Fibroblast of the aortic adventitia (primary cell): ENCODE data around the gene PPAN. TPM values are rescaled to one million over a fixed set of nuclear protein-coding genes. Genes with fewer than 3 reads are reported as not detected.

ENCODE experiments used
- DNase-seq: peaks from one replicate; pipeline ENCODE4 v3.0.0-alpha.2; 2010; ENCODE audit warnings: low read depth
- H3K4me3 ChIP-seq: 2 replicates; pipeline ENCODE4 v1.5.1; 2011; ENCODE audit warnings: low read depth, mild to moderate bottlenecking, control low read depth, low read length, moderate library complexity
- total RNA-seq: library from RNA; depleted of rRNA; stranded (reverse); fragments of >200 nt; gene quantifications from 2 replicates; pipeline ENCODE4 v1.2.3, GENCODE V29; 2012; ENCODE audit warnings: low replicate concordance
- TF ChIP-seq, protein P1 (sequence below): IDR thresholded peaks from 2 replicates; pipeline ENCODE4 v1.5.1; 2011; ENCODE audit warnings: mild to moderate bottlenecking, low read length, control low read depth, inconsistent platforms; ENCODE audit not compliant: insufficient read depth

Gene PPAN
- total RNA-seq, 1 donor: 21.8 TPM

DNA sequence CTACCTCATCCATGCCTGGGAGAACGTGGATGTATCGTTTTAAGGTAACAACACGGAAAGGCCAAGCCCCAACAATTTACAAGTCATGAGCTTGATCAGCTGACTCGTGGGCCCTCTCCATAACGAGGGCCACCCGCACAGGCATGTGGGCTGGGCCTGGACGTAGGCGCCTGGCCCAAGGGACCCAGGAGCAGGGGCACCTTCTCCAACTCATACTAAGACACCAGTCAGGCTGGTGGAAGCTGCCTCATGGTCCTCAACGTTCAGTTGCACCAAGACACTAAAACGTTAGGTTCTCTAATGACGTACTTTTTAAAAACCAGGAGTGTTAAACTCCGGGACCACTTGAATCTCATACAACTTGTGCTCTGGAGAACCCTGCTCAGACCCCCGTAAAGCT lies 35.3 kb downstream of the PPAN start:
- no peak overlapping the region for H3K4me3 ChIP-seq
- TF ChIP-seq, protein P1, sequence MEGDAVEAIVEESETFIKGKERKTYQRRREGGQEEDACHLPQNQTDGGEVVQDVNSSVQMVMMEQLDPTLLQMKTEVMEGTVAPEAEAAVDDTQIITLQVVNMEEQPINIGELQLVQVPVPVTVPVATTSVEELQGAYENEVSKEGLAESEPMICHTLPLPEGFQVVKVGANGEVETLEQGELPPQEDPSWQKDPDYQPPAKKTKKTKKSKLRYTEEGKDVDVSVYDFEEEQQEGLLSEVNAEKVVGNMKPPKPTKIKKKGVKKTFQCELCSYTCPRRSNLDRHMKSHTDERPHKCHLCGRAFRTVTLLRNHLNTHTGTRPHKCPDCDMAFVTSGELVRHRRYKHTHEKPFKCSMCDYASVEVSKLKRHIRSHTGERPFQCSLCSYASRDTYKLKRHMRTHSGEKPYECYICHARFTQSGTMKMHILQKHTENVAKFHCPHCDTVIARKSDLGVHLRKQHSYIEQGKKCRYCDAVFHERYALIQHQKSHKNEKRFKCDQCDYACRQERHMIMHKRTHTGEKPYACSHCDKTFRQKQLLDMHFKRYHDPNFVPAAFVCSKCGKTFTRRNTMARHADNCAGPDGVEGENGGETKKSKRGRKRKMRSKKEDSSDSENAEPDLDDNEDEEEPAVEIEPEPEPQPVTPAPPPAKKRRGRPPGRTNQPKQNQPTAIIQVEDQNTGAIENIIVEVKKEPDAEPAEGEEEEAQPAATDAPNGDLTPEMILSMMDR: no peak
- DNase-seq: no peak

DNA sequence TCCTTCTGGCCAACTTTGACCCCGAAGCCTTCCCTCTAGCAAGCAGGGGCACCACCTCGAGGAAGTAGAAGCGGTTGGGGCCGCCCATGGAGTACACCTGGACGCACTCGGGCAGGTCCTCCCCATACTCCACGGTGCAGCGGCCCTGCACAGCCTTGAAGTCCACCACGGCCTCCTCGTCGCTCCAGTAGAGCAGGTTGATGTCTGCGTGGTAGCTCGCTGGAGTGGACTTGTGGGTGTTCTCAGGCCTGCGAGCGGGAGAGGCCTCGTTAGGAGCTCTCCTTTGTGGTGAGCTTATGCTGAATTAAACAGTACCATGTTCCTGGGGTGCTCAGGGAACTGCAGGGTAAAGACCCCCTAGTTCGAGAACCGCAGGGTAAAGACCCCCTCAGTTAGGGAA lies 35.8 kb downstream of the PPAN start:
- TF ChIP-seq, protein P1: no peak
- H3K4me3 ChIP-seq: no peak overlapping the region
- DNase-seq: no peak

DNA sequence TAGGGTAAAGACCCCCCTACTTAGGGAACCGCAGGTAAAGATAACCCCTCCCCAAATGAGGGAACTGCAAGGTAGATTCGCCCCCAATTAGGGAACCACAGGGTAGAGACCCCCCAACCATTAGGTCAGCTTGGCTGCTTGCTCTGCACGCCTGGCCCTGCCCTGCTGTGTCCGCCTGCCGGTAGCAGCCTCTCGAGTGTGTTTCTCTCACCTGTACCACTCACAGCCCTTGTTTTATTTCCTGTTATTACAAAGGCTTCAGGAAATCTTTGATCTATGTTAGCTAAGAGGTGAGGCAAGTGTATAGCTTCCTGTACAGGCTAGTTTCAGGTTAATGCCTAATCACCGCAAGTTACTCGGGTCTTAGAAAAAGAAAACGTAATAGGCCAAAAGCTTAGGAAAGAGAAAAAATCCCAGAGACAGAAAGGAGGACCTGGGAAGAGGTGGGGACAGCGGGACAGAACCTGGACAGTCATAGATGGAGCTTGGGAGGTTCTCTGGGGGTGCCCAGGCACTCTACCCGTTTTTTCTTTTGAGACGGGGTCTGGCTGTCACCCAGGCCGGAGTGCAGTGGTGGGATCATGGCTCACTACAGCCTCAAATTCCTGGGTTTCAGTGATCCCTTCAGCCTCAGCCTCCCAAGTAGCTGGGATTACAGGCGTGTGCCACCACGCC lies 36.7 kb downstream of the PPAN start:
- TF ChIP-seq, protein P1: no peak
- no peak for DNase-seq
- H3K4me3 ChIP-seq: no peak overlapping the region

DNA sequence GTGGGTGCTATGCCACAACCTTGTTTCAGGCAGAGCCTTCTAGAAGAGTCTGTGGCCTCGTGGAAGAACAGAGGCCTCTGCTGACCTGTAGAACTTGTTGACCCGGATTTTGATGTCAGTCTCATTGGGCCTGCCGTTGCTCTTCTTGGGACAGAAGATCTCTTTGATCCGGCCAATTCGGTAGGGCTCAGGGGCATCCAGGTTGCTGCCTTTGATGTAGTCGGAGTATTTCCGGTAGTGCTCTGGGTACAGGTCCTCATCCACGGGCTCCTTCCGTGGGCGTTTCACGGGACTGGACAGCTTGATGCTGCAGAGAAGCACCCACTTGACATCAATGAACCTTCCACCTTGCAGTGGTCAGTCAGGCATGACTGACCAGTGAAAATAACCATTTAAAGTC lies 37.5 kb downstream of the PPAN start:
- DNase-seq: no peak
- H3K4me3 ChIP-seq: no peak overlapping the region
- TF ChIP-seq, protein P1: no peak

DNA sequence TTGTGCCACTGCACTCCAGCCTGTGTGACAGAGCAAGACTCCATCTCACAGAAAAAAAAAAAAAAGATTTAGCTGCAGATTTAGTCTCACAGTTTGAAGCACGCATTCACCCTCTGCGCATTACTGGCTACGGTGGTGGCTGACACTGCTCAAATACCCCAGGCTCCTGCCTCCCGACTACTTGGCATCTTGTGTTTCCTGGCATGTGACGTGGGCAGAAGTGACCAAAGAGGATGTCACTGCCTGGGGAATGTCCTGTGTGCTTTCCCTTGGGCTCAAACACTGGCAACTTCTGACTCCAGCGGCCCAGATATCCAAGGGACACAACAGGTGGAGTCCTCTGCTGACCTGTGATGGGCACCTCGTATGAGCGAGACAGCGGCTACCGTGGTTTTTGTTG lies 38.2 kb downstream of the PPAN start:
- DNase-seq: no peak
- no peak overlapping the region for H3K4me3 ChIP-seq
- TF ChIP-seq, protein P1: no peak

DNA sequence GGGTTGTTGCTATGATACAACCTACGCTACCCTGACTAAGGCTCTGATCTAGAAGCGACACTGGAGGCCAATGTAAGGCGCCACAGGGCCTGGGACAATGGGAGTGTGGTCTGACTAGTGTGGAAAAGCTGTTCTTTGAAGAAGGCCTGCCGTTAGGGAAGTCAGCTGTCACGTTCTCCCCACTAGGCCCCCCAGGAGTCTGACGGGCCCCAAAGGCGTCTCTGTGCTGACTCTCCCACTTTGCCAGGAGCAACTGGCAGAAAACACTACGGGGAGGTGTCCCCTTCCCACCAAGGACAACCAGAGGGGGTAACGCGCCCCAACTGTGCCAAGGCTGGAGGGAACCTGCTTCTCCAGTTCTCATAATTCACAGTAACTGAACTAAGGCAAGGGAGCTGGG lies 38.9 kb downstream of the PPAN start:
- H3K4me3 ChIP-seq: no peak overlapping the region
- no peak for DNase-seq
- TF ChIP-seq, protein P1: no peak

DNA sequence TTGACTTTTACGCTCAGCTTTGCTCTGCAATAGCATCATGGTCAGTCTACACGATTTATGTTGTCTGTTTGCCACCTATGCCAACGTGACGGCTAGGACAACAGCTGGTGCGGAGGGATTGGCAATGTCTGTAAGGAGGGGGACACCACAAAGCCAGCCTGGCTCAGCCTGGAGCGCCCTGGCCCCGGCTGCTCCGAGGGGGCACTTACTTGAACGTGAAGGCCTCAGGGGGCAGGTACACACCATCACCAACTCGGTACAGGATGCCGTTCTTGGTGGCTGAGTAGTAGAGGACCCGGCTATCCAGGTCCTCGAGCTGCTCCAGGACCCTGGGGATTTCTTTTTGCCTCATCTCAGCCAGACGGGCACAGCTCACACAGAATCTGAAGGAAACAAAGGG lies 40.0 kb downstream of the PPAN start:
- DNase-seq: no peak
- TF ChIP-seq, protein P1: no peak
- no peak overlapping the region for H3K4me3 ChIP-seq
